H9 (cell line): ENCODE results near the gene DCHS2. TPM values are rescaled to one million over a fixed set of nuclear protein-coding genes. Genes with fewer than 3 reads are reported as not detected.

ENCODE experiments used
- DNase-seq: peaks from one replicate; pipeline ENCODE4 v3.0.0-alpha.2; 2017
- H2AFZ ChIP-seq: one replicate; pipeline ENCODE4 v1.6.1; 2013; ENCODE audit warnings: mild to moderate bottlenecking, low read length, control low read depth, moderate library complexity
- H2AK5ac ChIP-seq: 2 replicates; pipeline ENCODE4 v1.6.1; 2013; ENCODE audit warnings: low read length, control low read depth, mixed read lengths; ENCODE audit not compliant: insufficient read length
- H2BK120ac ChIP-seq: one replicate; pipeline ENCODE4 v1.6.1; 2013; ENCODE audit warnings: low read depth, mild to moderate bottlenecking, low read length, control low read depth, inconsistent platforms; ENCODE audit not compliant: poor library complexity, severe bottlenecking
- H2BK12ac ChIP-seq: 2 replicates; pipeline ENCODE4 v1.6.1; 2013; ENCODE audit warnings: low read length, control low read depth, mixed read lengths, low read depth; ENCODE audit not compliant: insufficient read length
- H2BK15ac ChIP-seq: 2 replicates; pipeline ENCODE4 v1.6.1; 2013; ENCODE audit warnings: low read depth, low read length, control low read depth
- H2BK20ac ChIP-seq: one replicate; pipeline ENCODE4 v1.6.1; 2013; ENCODE audit warnings: low read depth, mild to moderate bottlenecking, low read length, control low read depth, inconsistent platforms; ENCODE audit not compliant: poor library complexity, severe bottlenecking
- H2BK5ac ChIP-seq: 2 replicates; pipeline ENCODE4 v1.6.1; 2013; ENCODE audit warnings: low read length, control low read depth, mixed read lengths; ENCODE audit not compliant: insufficient read length
- H3K14ac ChIP-seq: 2 replicates; pipeline ENCODE4 v1.6.1; 2013; ENCODE audit warnings: low read length, control low read depth; ENCODE audit not compliant: insufficient read depth
- H3K18ac ChIP-seq: 2 replicates; pipeline ENCODE4 v1.6.1; 2013; ENCODE audit warnings: low read depth, mild to moderate bottlenecking, mixed read lengths, low read length, control low read depth; ENCODE audit not compliant: insufficient read length
- H3K23ac ChIP-seq: 2 replicates; pipeline ENCODE4 v1.6.1; 2013; ENCODE audit warnings: low read length, control low read depth, mixed read lengths, low read depth; ENCODE audit not compliant: insufficient read length
- H3K23me2 ChIP-seq: 2 replicates; pipeline ENCODE4 v1.6.1; 2013; ENCODE audit warnings: low read depth, mild to moderate bottlenecking, mixed read lengths, low read length, control low read depth; ENCODE audit not compliant: insufficient read length, poor library complexity, severe bottlenecking
- H3K27ac ChIP-seq: 2 replicates; pipeline ENCODE4 v1.5.1; 2013; ENCODE audit warnings: low read length, control low read depth, mixed read lengths, low read depth; ENCODE audit not compliant: insufficient read length
- H3K27me3 ChIP-seq: 2 replicates; pipeline ENCODE4 v1.6.1; 2013; ENCODE audit warnings: low read length, control low read depth, inconsistent platforms; ENCODE audit not compliant: insufficient read depth
- H3K4ac ChIP-seq: 2 replicates; pipeline ENCODE4 v1.6.1; 2013; ENCODE audit warnings: low read depth, mild to moderate bottlenecking, control low read depth, inconsistent platforms, low read length, moderate library complexity
- H3K4me1 ChIP-seq: 2 replicates; pipeline ENCODE4 v1.6.1; 2013; ENCODE audit warnings: low read length, control low read depth, inconsistent platforms; ENCODE audit not compliant: insufficient read depth
- H3K4me2 ChIP-seq: 2 replicates; pipeline ENCODE4 v1.6.1; 2013; ENCODE audit warnings: low read length, control low read depth, mixed read lengths; ENCODE audit not compliant: insufficient read length, insufficient read depth
- H3K56ac ChIP-seq: 2 replicates; pipeline ENCODE4 v1.6.1; 2013; ENCODE audit warnings: low read depth, mild to moderate bottlenecking, mixed read lengths, low read length, control low read depth; ENCODE audit not compliant: insufficient read length
- H3K79me1 ChIP-seq: 2 replicates; pipeline ENCODE4 v1.6.1; 2013; ENCODE audit warnings: low read depth, mild to moderate bottlenecking, moderate library complexity, low read length, control low read depth, inconsistent platforms; ENCODE audit not compliant: insufficient read depth, poor library complexity, severe bottlenecking
- H3K79me2 ChIP-seq: 2 replicates; pipeline ENCODE4 v1.6.1; 2013; ENCODE audit warnings: low read length, control low read depth, inconsistent platforms; ENCODE audit not compliant: insufficient read depth
- H3K9ac ChIP-seq: 2 replicates; pipeline ENCODE4 v1.6.1; 2013; ENCODE audit warnings: low read length, control low read depth, mixed read lengths; ENCODE audit not compliant: insufficient read length; ENCODE audit errors: extremely low read depth
- H3K9me3 ChIP-seq: one replicate; pipeline ENCODE4 v1.6.1; 2013; ENCODE audit warnings: low read depth, low read length, inconsistent platforms; ENCODE audit not compliant: control insufficient read depth
- H3T11ph ChIP-seq: one replicate; pipeline ENCODE4 v1.6.1; 2013; ENCODE audit warnings: mild to moderate bottlenecking, low read length, control low read depth, inconsistent platforms
- H4K20me1 ChIP-seq: one replicate; pipeline ENCODE4 v1.6.1; 2013; ENCODE audit not compliant: control insufficient read depth, insufficient read length, insufficient read depth
- H4K5ac ChIP-seq: 2 replicates; pipeline ENCODE4 v1.6.1; 2013; ENCODE audit warnings: low read depth, mild to moderate bottlenecking, mixed read lengths, low read length, control low read depth; ENCODE audit not compliant: insufficient read length
- H4K8ac ChIP-seq: replicated peaks from 2 replicates; pipeline ENCODE4 v1.6.1; 2013; ENCODE audit warnings: low read length, control low read depth, mixed read lengths, low read depth; ENCODE audit not compliant: insufficient read length
- H4K91ac ChIP-seq: 2 replicates; pipeline ENCODE4 v1.6.1; 2013; ENCODE audit warnings: low read depth, mild to moderate bottlenecking, moderate library complexity, mixed read lengths, low read length, control low read depth; ENCODE audit not compliant: insufficient read length
- H3K27ac Mint-ChIP-seq, 3 experiments: 2 replicates in 2 of 3; 3 replicates in 1 of 3; pipeline ENCODE4 v1.8.0; 2020 to 2021; ENCODE audit warnings: mixed read lengths in 3 of 3, mild to moderate bottlenecking in 1 of 3, moderate library complexity in 1 of 3
- H3K27me3 Mint-ChIP-seq: 2 replicates; pipeline ENCODE4 v1.8.0; 2021; ENCODE audit warnings: low read depth, mild to moderate bottlenecking, moderate library complexity, mixed read lengths
- H3K36me3 Mint-ChIP-seq, 3 experiments: 2 replicates in 2 of 3; 3 replicates in 1 of 3; pipeline ENCODE4 v1.8.0; 2020 to 2021; ENCODE audit warnings: low read depth in 3 of 3, mixed read lengths in 3 of 3; ENCODE audit not compliant: insufficient read depth in 1 of 3
- H3K4me1 Mint-ChIP-seq, 2 experiments: 2 replicates each; pipeline ENCODE4 v1.8.0; 2020; ENCODE audit warnings: mixed read lengths in 2 of 2
- H3K4me3 Mint-ChIP-seq, 2 experiments: 2 replicates in 1 of 2; 3 replicates in 1 of 2; pipeline ENCODE4 v1.8.0; 2020 to 2021; ENCODE audit warnings: mild to moderate bottlenecking in 2 of 2, mixed read lengths in 2 of 2, moderate library complexity in 1 of 2
- H3K9me3 Mint-ChIP-seq, 2 experiments: 2 replicates in 1 of 2; 3 replicates in 1 of 2; pipeline ENCODE4 v1.8.0; 2020; ENCODE audit warnings: mild to moderate bottlenecking in 2 of 2, mixed read lengths in 2 of 2, moderate library complexity in 1 of 2
- WGBS: extraction: QIAGEN DNeasy Blood & Tissue Kit; methylation state at CpG from one replicate; pipeline ENCODE4 v1.1.7; 2013; ENCODE audit warnings: missing lambda C conversion rate, low lambda C conversion rate, mixed read lengths; ENCODE audit not compliant: insufficient read length; ENCODE audit errors: extremely low coverage; 5-methylcytosine and 5-hydroxymethylcytosine counted together
- total RNA-seq: library from RNA; stranded (reverse); gene quantifications from 2 replicates; pipeline ENCODE4 v1.2.1, GENCODE V29; 2021
- TF ChIP-seq, protein P1 (sequence below): fragments of 200-600 bp; sonication (generic); conservative IDR thresholded peaks from 3 replicates; pipeline ENCODE4 v1.8.0; 2021; ENCODE audit warnings: antibody characterized with exemption, mild to moderate bottlenecking

The DCHS2 gene
- total RNA-seq, 1 experiment from 2014 or later: 0.57 TPM

DNA sequence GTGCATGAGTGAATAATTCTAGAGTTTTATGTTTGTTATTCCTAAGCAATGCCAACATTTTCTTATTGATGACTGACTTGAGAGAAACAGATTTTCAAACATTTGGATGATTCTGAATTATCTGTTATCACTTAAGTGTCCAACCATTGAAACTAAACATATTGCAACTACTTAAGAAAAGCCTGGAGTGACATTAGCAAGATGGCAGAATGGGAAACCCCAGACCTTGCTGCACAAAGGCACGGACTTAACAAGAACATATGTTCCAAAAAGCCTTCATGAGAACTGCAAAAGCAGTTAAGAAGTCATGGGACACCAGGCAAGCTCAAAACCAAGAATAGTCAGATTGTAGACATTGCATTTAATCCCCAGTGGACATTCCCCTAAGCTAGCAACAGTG, 215.1 kb downstream of the DCHS2 start:
- Histone ChIP-seq H2BK15ac (no peak overlapping the region), H3K23ac (no peak overlapping the region), H2AFZ (no peak overlapping the region), H3K4me2 (no peak overlapping the region), H4K91ac (no peak overlapping the region), H3K4ac (no peak overlapping the region), H3K23me2 (no peaks in the 10 kb centered on the region), H2AK5ac (no peak overlapping the region), H3K9me3 (no peaks in the 10 kb centered on the region), H2BK120ac (no peak overlapping the region), H3K14ac (no peak overlapping the region), H3K79me1 (no peaks in the 10 kb centered on the region), H2BK20ac (no peak overlapping the region), H3K9ac (no peak overlapping the region), H4K5ac (no peak overlapping the region), H3K56ac (no peak overlapping the region), H2BK12ac (no peak overlapping the region), H4K8ac (no peak overlapping the region), H3K27me3 (no peaks in the 10 kb centered on the region), H2BK5ac (no peak overlapping the region), H3K18ac (no peak overlapping the region), H3T11ph (no peak overlapping the region), H3K4me1 (peaks cover 7% of the 10 kb centered on the region; the same call in 1 of the 2 replicates), H3K27ac (no peak overlapping the region), H4K20me1 (no peaks in the 10 kb centered on the region), H3K79me2 (no peaks in the 10 kb centered on the region)
- TF ChIP-seq, protein P1, sequence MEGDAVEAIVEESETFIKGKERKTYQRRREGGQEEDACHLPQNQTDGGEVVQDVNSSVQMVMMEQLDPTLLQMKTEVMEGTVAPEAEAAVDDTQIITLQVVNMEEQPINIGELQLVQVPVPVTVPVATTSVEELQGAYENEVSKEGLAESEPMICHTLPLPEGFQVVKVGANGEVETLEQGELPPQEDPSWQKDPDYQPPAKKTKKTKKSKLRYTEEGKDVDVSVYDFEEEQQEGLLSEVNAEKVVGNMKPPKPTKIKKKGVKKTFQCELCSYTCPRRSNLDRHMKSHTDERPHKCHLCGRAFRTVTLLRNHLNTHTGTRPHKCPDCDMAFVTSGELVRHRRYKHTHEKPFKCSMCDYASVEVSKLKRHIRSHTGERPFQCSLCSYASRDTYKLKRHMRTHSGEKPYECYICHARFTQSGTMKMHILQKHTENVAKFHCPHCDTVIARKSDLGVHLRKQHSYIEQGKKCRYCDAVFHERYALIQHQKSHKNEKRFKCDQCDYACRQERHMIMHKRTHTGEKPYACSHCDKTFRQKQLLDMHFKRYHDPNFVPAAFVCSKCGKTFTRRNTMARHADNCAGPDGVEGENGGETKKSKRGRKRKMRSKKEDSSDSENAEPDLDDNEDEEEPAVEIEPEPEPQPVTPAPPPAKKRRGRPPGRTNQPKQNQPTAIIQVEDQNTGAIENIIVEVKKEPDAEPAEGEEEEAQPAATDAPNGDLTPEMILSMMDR: no peak
- no peak for DNase-seq
- H3K4me3 Mint-ChIP-seq: no peak overlapping the region
- H3K36me3 Mint-ChIP-seq: peaks cover 0 to 11% (median 5%) of the 10 kb centered on the region in 3 experiments; a peak in 6 of 7 replicates
- H3K27me3 Mint-ChIP-seq: no peaks in the 10 kb centered on the region
- no CpG with 5 or more reads among the region's 1 CpG for WGBS
- peaks cover 24 to 33% of the 10 kb centered on the region in 2 experiments for H3K4me1 Mint-ChIP-seq
- H3K9me3 Mint-ChIP-seq: peaks cover 5 to 11% of the 10 kb centered on the region in 2 experiments
- H3K27ac Mint-ChIP-seq: no peak overlapping the region
